ENCODE results near the gene FSD1L. TPM values are rescaled to one million over a fixed set of nuclear protein-coding genes. Genes with fewer than 3 reads are reported as not detected.

The FSD1L gene
- total RNA-seq, 3 donors from 2014 or later: 3.4 to 5.9 (median 5.2) TPM

DNA sequence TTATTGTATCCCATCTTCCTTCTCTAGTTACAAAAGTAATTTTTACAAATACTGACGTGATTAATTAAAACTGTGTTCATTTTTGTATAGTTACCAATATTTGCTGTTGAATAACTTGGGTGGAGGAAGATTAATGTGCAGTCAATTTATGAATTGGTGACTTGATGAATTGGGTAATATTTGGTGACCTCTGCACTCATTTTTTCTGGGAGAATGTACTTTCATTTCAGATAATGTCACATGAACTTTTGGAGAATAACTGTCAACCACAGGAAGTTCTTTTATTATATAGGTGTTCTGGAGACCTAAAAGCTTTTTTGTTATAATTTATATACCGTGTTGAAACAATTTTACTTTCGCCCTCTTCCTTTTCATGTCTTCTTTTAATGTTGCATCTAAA, 83.7 kb downstream of the FSD1L start:
- intact Hi-C loops (cut with DNase I; ENCODE audit: low total_unique reads): no loop called here

DNA sequence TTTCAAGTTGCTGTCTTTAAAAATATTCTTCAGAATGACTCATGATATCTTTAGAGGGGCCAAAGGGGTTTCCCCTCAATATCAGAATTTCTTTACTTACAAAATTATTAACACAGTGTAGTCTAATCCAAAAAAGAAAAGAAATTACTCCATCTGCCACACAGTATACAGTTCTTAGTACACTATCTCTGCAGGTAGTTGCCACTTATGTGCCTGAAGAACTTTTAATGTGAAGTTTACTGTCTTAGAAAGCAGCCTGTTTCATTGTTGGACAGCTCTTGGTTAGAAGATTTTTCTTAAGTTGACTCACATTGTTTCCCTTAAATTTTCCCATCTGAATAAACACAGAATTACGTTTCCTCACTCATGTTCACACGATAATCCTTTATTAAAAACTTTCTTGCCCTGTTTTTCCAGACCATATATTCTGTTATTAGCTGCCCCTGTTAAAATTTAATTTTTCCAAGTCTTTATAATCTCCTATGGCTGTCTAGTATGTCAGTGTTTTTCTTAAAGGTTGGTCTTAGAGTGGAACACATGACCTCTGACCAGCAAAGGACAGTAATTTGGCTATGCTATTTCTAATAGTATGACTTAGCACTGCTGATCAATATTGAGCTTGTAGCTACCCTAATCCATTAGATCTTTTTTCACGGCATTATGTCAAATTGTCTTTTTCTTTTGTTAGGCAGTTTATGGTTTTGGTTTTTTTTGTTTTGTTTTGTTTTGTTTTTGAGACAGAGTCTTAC, 88.3 kb downstream of the FSD1L start:
- Histone ChIP-seq H3K4me1 (no peaks in the 10 kb centered on the region), H3K9me3 (no peaks in the 10 kb centered on the region), H3K4me3 (no peak overlapping the region), H3K27me3 (no peaks in the 10 kb centered on the region), H3K36me3 (no peaks in the 10 kb centered on the region), H3K27ac (no peak overlapping the region)
- TF ChIP-seq, protein P1, sequence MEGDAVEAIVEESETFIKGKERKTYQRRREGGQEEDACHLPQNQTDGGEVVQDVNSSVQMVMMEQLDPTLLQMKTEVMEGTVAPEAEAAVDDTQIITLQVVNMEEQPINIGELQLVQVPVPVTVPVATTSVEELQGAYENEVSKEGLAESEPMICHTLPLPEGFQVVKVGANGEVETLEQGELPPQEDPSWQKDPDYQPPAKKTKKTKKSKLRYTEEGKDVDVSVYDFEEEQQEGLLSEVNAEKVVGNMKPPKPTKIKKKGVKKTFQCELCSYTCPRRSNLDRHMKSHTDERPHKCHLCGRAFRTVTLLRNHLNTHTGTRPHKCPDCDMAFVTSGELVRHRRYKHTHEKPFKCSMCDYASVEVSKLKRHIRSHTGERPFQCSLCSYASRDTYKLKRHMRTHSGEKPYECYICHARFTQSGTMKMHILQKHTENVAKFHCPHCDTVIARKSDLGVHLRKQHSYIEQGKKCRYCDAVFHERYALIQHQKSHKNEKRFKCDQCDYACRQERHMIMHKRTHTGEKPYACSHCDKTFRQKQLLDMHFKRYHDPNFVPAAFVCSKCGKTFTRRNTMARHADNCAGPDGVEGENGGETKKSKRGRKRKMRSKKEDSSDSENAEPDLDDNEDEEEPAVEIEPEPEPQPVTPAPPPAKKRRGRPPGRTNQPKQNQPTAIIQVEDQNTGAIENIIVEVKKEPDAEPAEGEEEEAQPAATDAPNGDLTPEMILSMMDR (IDR thresholded peaks at IDR 0.05): no peak
- TF ChIP-seq POLR2AphosphoS5 (IDR thresholded peaks at IDR 0.05) (no peak), POLR2A (IDR thresholded peaks at IDR 0.05) (no peak)
- intact Hi-C loops (cut with DNase I; ENCODE audit: low total_unique reads): no loop called here
- no peak for DNase-seq (ENCODE audit: low spot score in 2 of 2)

More for the DNA sequence above, 83.7 kb downstream of the FSD1L start:
- no peaks in the 10 kb centered on the region for H3K9me3 ChIP-seq
- H3K36me3 ChIP-seq: no peaks in the 10 kb centered on the region
- H3K27ac ChIP-seq: no peak overlapping the region
- H3K27me3 ChIP-seq: no peaks in the 10 kb centered on the region
- TF ChIP-seq, protein P1 (IDR thresholded peaks at IDR 0.05): no peak
- no peak for TF ChIP-seq POLR2A (IDR thresholded peaks at IDR 0.05)
- no peak for TF ChIP-seq POLR2AphosphoS5 (IDR thresholded peaks at IDR 0.05)
- DNase-seq (ENCODE audit: low spot score in 2 of 2): no peak
- no peaks in the 10 kb centered on the region for H3K4me1 ChIP-seq
- no peak overlapping the region for H3K4me3 ChIP-seq

- Histone ChIP-seq H3K27me3 (no peaks in the 10 kb centered on the region), H3K9me3 (no peaks in the 10 kb centered on the region), H3K36me3 (no peaks in the 10 kb centered on the region), H3K27ac (no peak overlapping the region), H3K4me3 (no peak overlapping the region), H3K4me1 (no peaks in the 10 kb centered on the region)
- intact Hi-C loops (cut with DNase I; ENCODE audit: low total_unique reads): no loop called here
- no peak for DNase-seq (ENCODE audit: low spot score in 2 of 2)
- TF ChIP-seq POLR2A (IDR thresholded peaks at IDR 0.05) (no peak), POLR2AphosphoS5 (IDR thresholded peaks at IDR 0.05) (no peak)
- TF ChIP-seq, protein P1 (IDR thresholded peaks at IDR 0.05): no peak
Observed at GRCh38 chr9:105539452-105539851, 91.6 kb downstream of the FSD1L start.

GRCh38 chr9:105541838-105542237, 94.0 kb downstream of the FSD1L start:
- Histone ChIP-seq H3K27me3 (no peaks in the 10 kb centered on the region), H3K9me3 (no peaks in the 10 kb centered on the region), H3K4me3 (no peak overlapping the region), H3K36me3 (no peaks in the 10 kb centered on the region), H3K4me1 (no peaks in the 10 kb centered on the region), H3K27ac (no peak overlapping the region)
- intact Hi-C loops (cut with DNase I; ENCODE audit: low total_unique reads): no loop called here
- DNase-seq (ENCODE audit: low spot score in 2 of 2): no peak
- TF ChIP-seq, protein P1 (IDR thresholded peaks at IDR 0.05): no peak
- TF ChIP-seq POLR2AphosphoS5 (IDR thresholded peaks at IDR 0.05) (no peak), POLR2A (IDR thresholded peaks at IDR 0.05) (no peak)

GRCh38 chr9:105554042-105554441, 106.2 kb downstream of the FSD1L start:
- intact Hi-C loops (cut with DNase I; ENCODE audit: low total_unique reads): no loop called here
- no peaks in the 10 kb centered on the region for H3K9me3 ChIP-seq
- H3K36me3 ChIP-seq: no peaks in the 10 kb centered on the region
- no peaks in the 10 kb centered on the region for H3K4me1 ChIP-seq
- no peak overlapping the region for H3K4me3 ChIP-seq
- DNase-seq (ENCODE audit: low spot score in 2 of 2): no peak
- H3K27me3 ChIP-seq: no peaks in the 10 kb centered on the region
- H3K27ac ChIP-seq: no peak overlapping the region
- TF ChIP-seq POLR2A (IDR thresholded peaks at IDR 0.05) (no peak), POLR2AphosphoS5 (IDR thresholded peaks at IDR 0.05) (no peak)
- TF ChIP-seq, protein P1 (IDR thresholded peaks at IDR 0.05): no peak
